ENCODE data around the gene NLRC4. TPM values are rescaled to one million over a fixed set of nuclear protein-coding genes. Genes with fewer than 3 reads are reported as not detected.

Gene NLRC4
- total and polyA plus RNA-seq, 2 of the 4 experiments (the other 2 are of a cell fraction), result not detected

DNA sequence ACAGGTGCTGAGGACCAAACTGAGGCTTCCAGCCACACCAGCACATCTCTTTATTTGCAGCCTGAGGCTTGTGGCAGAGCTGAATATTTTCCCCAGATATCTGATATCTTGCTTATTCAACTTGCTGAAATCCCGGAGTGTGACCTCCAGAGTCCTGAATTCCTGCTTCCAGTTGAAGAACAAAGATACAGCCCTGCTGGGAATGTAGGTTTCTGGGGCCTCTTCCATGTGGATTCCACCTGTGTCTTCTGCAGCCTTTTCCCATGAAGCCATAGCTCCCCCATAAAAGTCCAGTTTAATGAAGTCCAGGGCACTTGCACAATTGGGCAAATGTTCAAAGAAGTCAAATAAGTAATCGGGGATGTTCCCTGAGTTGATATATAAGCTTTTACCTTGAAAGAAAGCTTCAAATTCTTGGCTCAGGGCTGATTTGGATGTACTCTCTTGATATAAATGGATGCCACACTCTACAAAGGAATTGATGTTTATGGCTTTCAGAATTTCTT lies 14.9 kb downstream of the NLRC4 start:
- Histone ChIP-seq H3K79me1 (ENCODE audit: low read depth in 1 of 2, low read length in 2 of 2) (no peaks in the 10 kb centered on the region), H3K23ac (ENCODE audit: low read depth, low read length) (no peak overlapping the region), H3K36me3 (ENCODE audit: control insufficient read depth, insufficient read depth, low read length) (no peaks in the 10 kb centered on the region), H2BK120ac (ENCODE audit: low read depth, low read length) (no peak overlapping the region), H2BK15ac (ENCODE audit: low read depth, low read length) (no peak overlapping the region), H4K20me1 (ENCODE audit: insufficient read depth, low read length) (no peaks in the 10 kb centered on the region), H3K56ac (ENCODE audit: extremely low read depth, insufficient read depth, low read length) (no peak overlapping the region), H3K18ac (ENCODE audit: low read depth, low read length) (no peak overlapping the region), H3K4me2 (ENCODE audit: low read depth, low read length) (no peak overlapping the region), H3K9me3 (ENCODE audit: control insufficient read depth, insufficient read depth, low read length) (no peaks in the 10 kb centered on the region), H2AK9ac (replicated peaks; ENCODE audit: low read depth, low read length, poor library complexity) (no peak overlapping the region), H2BK20ac (ENCODE audit: low read depth, low read length) (no peak overlapping the region), H3K4me1 (ENCODE audit: control insufficient read depth, insufficient read depth, low read length) (no peaks in the 10 kb centered on the region), H2AK5ac (ENCODE audit: low read depth, low read length) (no peak overlapping the region), H3K4me3 (ENCODE audit: insufficient read depth, low read depth, low read length) (no peak overlapping the region), H3K14ac (replicated peaks; ENCODE audit: low read depth, low read length) (no peak overlapping the region), H3K27ac (ENCODE audit: insufficient read depth, low read length) (no peak overlapping the region), H3K9ac (ENCODE audit: low read depth, low read length) (no peak overlapping the region), H2BK5ac (ENCODE audit: low read depth, low read length, poor library complexity, severe bottlenecking) (no peak overlapping the region), H3K9me1 (ENCODE audit: insufficient read depth, low read length) (no peaks in the 10 kb centered on the region), H4K91ac (ENCODE audit: insufficient read depth, low read depth, low read length) (no peak overlapping the region), H2AFZ (replicated peaks; ENCODE audit: low read length, poor library complexity) (no peak overlapping the region), H3K4ac (ENCODE audit: low read depth, low read length) (no peak overlapping the region), H3K27me3 (ENCODE audit: control insufficient read depth, insufficient read depth, low read length) (no peaks in the 10 kb centered on the region), H4K8ac (ENCODE audit: low read depth in 2 of 2, low read length in 2 of 2) (no peak overlapping the region), H4K5ac (ENCODE audit: low read depth, low read length) (no peak overlapping the region)
- ChIA-PET CTCF (no interaction called here), POLR2A (ENCODE audit: unreplicated experiment) (no interaction called here)
- intact Hi-C loops (cut with micrococcal nuclease) (no loop called here), in situ Hi-C loops (cut with MboI; ENCODE audit: low sequenced_read_pairs) (no loop called here), dilution Hi-C loops (cut with HindIII; ENCODE audit: low sequenced_read_pairs, unreplicated experiment) (no loop called here)
- ATAC-seq (ENCODE audit: low read depth) (peak; percentile 31), DNase-seq (no peak)
- TF ChIP-seq MAZ (IDR thresholded peaks at IDR 0.05; ENCODE audit: borderline replicate concordance, low read depth, low read length) (no peak), FOS (IDR thresholded peaks at IDR 0.05; ENCODE audit: low read depth, low read length) (no peak), RFX5 (IDR thresholded peaks at IDR 0.05; ENCODE audit: low read depth, low read length) (no peak), RAD21 (IDR thresholded peaks at IDR 0.05; ENCODE audit: low read length) (no peak), MAFK (IDR thresholded peaks at IDR 0.05; ENCODE audit: low read depth, low read length) (no peak), SMC3 (IDR thresholded peaks at IDR 0.05; ENCODE audit: low read depth, low read length) (no peak), CHD1 (IDR thresholded peaks at IDR 0.05; ENCODE audit: low read depth, low read length) (no peak), POLR2A (IDR thresholded peaks at IDR 0.05; ENCODE audit: low read depth, low read length) (no peak), BHLHE40 (IDR thresholded peaks at IDR 0.05; ENCODE audit: low read depth, low read length) (no peak), USF2 (IDR thresholded peaks at IDR 0.05; ENCODE audit: low read depth, low read length) (no peak), ELK1 (IDR thresholded peaks at IDR 0.05; ENCODE audit: borderline replicate concordance, low read depth, low read length) (no peak)
- BruUV-seq (replicated peaks), result no TSS peak
- 100% methylated on average over 1 of the region's 2 CpGs; no CpG with 5 or more reads in 1 of the 2 experiments for WGBS, 2 experiments (ENCODE audit: extremely low coverage in 2 of 2, insufficient read length in 1 of 2)
